Activated naive CD4-positive, alpha-beta T cell (primary cell): ENCODE measurements around the gene SLC4A2.

Experiments used
- DNase-seq, 4 experiments: peaks; one replicate each; lab custom pipeline; 2025; lab: John Stamatoyannopoulos, UW

The SLC4A2 gene

DNA sequence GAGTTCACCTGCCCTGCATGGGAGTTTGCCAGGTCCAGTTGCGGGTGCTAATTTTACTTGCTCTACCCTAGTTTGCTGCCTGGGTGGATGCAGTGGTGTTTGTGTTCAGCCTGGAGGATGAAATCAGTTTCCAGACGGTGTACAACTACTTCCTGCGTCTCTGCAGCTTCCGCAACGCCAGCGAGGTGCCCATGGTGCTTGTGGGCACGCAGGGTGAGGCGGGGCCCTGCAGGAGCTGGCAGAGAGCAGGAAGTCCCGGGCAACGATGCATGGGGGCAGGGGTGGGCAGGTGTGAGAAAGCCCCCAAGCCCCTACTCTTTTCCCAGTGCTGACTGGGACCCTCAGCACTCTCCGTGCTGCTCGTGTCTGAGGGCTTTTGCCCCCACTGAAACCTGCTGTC lies 58.2 kb downstream of the SLC4A2 start:
- peak in 1 of 4 experiments; percentile 42 for DNase-seq

DNA sequence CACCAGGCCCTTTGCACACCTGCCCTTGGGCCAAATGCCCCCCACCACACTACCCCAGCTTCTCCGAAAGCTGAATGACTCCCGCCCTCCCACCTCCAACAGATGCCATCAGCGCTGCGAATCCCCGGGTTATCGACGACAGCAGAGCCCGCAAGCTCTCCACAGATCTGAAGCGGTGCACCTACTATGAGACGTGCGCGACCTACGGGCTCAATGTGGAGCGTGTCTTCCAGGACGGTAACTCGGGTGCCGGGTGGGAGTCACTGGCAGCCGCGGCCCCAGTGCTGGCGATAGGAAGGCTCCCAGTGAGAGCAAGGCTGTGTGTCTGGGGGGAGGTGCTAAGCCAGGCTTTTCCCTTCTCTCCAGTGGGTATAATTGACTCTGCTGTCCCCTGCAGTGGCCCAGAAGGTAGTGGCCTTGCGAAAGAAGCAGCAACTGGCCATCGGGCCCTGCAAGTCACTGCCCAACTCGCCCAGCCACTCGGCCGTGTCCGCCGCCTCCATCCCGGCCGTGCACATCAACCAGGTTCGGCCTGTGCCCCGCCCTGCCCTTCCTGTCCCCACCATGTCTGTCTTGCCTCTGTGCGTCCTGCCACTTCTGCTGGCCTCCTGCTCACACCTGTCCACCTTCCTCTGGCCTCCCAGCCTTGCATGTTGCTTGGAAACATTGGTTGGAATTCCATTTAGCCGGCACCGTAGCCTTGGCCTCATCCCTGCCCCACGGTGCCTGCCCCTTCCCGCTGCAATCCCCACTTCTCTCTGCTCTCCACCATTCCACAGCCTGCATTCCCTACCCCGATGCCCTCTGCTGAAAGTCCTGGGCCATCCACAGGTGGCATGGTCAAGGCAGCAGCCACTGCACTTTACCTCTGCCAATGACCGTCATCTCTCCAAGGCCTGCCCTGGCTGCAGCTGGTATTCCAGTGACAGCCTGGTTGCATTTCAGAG lies 59.0 kb downstream of the SLC4A2 start:
- DNase-seq: no peak

DNA sequence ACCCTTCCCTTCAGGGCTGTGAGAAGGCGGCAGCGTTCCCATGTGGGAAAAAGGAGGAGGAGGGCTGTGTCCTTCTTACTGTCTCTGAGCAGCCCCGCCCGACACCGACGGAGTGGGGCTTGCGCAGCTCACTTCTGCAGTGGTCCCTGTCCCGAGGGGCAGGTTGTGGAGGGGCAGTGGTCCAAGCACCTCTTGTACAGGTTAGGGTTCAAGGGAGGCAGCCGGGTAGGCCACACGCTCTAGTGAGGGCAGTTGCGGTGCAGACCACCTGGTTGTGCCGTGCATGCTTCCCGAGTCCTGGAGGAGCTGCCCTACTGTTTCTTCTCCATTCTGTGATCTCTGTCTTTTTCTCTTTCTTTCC lies 59.6 kb downstream of the SLC4A2 start:
- DNase-seq: no peak

DNA sequence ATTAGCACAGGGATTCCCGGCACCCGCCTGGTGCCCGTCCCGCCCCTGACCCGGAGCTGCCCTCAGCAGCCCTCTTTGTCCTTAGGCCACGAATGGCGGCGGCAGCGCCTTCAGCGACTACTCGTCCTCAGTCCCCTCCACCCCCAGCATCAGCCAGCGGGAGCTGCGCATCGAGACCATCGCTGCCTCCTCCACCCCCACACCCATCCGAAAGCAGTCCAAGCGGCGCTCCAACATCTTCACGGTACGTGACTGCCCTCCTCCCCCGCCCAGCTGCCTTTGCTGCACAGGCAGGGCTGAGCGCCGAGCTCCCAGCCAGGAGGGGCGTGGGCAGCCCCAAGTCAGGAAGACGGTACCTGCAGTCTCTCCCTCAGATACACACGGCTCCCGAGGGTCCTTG lies 60.5 kb downstream of the SLC4A2 start:
- no peak for DNase-seq

DNA sequence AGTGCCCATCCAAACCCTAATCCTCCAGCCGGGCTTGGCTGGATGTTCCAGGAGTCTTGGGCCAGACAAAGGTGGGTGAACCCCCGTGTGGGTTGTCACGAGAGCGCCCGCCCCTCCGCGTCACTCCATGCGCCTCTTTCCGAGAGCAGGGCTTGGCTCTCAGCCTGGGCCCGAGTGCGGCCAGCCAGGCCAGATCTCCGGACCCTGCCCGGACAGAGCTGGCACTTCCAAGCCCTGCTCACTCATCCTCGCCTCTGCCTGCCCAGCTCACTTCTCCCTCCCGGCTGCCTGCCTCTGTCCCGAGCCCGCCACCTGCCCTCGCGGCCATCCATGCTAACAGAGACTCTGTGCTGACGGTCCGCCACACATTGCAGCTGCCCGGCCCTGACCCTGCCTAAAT lies 61.5 kb downstream of the SLC4A2 start:
- DNase-seq: no peak

DNA sequence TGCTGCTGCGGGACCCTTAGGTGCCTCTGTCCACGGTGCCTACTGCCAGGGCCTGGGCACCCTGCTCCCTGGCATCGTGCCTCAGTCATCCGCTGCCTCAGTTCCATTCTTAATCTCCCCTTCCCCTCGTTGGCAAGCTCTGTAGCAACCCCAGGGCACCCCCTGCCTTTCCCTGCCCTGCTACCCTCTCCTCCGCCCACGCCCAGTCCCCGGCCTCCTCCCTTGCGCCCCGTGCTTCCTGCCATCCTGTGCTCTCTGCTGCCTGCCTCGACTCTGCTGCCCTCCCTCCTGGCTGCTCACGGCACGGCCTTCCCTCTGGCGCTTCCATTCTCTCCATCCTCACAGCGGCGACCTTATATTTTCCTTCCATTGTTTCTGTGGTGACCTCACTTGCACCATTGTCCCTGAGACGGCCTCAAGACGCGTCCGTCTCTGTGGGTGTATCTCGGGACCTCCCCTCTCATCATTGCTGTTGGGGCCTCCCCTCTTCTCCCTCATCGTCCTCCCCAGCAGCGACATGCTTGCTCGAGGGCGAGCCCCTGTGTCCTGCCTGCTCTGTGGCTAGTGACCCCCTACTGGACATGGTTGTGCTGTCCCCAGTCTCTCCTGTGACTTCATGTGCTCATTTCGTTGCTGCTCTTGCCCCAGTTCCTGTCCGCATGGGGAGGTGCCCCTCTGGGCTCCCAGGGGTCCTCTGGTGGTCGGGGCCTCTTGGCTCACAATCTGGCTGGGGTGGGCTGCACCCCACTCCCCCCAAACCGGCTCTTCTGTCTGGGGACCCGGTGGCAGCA lies 62.2 kb downstream of the SLC4A2 start:
- DNase-seq: no peak

DNA sequence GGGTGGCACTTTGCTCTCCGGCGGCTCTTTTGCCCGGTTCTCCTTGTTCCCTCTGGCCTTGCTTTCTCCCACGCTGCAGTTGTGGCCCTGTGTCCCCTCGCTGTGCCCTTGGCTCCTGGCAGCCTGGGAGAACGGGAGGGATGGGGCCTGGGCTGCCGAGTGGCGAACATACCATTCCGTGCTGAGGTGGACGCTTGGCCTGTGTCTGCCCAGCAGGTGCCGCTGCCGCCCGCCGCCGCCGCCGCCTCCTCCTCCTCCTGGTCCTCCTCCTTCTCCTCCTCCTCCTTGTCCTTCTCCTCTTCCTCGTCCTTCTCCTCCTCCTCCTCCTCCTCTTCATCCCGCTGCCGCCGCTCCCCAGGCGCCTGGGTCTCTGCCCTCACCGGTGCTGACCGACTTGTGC lies 62.9 kb downstream of the SLC4A2 start:
- no peak for DNase-seq

DNA sequence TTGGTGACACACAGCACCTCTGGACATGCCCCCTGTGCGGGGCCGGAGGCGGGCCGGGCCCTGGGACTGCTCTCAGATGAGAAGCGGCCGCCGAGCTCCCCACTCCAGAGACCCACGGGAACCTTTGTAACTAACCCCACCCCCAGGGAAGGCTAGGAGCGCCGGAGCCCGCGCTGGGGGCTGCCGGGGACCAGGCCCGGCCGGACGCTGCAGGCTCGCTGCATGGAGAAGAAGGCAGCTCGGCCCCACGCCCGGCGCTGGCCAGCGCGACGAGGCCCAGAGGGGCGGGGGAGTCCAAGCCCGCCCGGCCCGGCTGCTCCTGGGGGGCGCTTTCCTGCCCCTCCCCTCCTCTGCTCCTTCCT lies 63.4 kb downstream of the SLC4A2 start:
- no peak for DNase-seq

- no peak for DNase-seq
Measured at GRCh38 chr7:151123158-151123821, 63.9 kb downstream of the SLC4A2 start.

DNA sequence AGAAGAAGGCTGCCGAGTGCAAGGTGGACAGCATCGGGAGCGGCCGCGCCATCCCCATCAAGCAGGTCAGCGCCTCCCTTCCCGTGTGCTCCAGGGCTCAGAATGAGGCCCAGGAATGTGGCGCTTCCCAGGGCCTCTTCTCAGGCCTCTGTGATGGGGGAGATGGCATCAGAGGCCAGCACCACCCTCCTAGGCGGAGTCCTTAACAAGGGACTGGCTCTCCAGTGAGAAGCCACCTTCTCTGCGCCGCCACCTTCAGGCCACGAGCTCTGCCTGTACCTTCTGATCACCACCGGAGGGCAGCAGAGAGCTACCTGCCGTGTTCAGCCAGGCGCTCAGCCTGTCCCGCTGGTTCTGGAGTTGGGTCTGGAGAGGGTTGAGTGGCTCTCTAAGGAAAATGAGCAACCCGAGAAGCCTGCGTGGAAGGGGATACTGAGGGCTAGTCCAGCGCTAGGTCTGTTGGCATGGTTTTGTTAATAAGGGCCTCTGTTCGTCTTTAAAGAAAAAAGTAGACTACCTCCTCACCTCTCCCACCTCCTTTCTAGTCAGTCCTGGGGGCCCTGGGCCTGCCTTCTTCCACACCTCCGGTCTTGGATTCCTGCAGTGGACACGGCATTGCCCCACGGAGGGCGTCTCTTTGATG lies 64.6 kb downstream of the SLC4A2 start:
- peak; percentile 58 to 74 (median 74) for DNase-seq

DNA sequence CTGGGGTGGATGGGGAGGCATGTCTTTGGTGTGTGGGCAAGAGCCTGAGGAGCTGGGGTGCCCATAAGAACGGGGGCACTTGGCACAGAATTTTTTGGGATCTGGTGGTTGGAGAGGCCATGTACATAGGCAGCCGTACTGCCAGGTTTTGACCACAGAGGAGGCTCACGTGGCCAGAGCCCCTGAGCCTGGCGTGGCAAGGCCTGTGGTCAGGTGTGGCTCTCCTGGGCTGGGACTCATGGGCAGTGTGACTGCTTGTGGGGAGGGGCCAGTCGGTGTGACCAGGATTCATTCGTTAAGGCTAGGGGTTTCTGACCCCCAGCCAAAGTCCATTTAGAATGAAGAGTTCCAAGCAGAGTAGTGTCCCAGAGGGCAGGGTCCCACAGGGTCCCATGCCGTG lies 65.1 kb downstream of the SLC4A2 start:
- no peak for DNase-seq

DNA sequence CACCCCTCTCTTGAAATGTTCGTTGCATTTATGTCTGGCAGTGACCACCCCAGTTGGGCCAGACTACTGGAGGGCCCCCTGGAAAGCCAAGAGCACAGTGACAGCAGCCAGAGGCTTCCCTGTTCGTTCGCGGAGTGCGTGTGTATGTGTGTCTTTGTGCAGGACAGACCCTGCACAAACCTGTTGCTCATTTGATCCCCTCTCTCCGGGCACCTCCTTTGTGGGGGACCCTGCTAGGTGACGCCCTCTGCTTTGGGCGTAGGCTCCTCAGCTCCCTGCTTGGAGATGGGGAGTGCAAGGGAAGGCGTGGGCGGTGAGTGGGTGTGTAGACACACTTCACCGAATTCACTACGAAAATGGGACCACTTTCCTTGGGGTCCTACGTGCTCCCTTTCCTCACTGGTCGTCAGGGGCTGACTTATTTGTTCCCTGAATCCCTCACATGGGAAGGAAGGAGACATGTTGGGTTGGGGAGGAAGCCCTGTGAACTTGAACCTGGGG lies 65.6 kb downstream of the SLC4A2 start:
- no peak for DNase-seq

DNA sequence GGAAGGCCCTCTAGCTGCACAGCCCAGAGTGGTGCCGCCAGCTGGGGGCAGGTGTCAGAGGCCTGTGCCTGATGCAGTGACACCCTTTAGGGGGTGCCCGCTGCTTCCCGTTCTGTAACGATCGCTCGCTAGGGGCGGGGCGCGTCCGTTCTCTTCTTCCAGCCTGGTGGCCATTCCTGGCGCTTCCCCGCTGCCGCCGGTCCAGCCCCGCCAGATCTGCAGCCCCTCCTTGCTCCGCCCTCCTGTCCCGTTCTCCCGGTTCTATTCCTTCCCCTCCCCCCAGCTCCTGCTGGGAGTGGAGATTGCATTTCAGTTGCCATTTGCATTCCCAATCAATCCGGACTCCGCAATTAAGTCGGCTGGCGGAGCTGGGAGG lies 66.1 kb downstream of the SLC4A2 start:
- no peak for DNase-seq

DNA sequence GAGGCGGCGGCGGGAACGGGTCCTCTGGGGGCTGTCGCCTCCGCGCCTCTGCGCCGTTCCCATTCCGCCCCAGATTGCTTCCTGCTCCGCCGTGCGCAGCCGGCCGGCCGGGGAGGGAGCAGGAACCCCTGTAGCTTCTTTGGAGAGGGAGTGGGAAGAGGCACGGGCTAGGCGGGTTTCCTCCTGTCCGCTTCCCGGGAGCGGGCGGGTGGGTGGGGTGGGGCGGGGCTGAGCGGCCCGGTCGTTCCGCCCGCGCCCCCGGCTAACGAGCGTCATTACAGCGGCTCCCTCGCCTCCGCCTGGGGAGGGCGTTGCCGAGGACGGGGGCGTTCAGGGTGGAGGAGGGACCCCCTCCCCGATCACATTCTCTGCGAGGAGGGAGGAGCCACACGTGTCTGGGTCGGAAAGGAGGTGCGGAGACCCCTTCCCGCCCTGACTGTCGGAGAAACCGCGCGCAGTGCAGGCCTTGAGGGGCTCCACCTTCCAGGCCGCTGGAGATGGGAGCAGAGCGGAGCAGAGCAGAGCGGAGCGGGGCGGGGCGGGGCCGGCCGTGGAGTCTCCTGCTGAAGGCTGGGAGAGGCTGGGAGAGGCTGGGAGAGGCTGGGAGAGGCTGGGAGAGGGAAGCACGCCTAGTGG lies 66.6 kb downstream of the SLC4A2 start:
- DNase-seq: no peak
